GM12801 (cell line): ENCODE data around the gene KLHL10.

Experiments
- TF ChIP-seq, protein P1 (sequence below): IDR thresholded peaks from one replicate; pipeline ENCODE4 v1.5.1; 2011; ENCODE audit warnings: control low read depth; ENCODE audit not compliant: insufficient read length; ENCODE audit errors: extremely low read depth

The KLHL10 gene

DNA sequence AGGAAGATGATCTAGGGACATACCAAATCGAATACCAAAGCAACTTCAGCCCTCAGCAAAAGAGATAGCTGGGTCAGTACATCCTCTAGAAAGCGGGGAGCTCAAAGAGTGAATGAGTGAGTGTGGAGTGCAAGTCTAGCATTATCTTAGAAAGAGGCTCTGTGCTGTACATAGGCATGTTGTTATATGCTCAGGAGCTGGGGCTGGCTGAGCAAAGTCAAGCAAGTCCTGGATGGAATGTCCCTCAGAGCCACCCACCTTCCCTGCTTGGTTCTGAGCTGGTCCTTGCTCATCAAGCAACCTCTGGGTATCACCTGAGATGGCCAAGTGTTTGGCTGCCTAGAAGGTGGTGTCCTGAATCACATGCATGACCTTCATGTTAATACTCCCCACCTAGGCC lies 32.5 kb downstream of the KLHL10 start:
- TF ChIP-seq, protein P1, sequence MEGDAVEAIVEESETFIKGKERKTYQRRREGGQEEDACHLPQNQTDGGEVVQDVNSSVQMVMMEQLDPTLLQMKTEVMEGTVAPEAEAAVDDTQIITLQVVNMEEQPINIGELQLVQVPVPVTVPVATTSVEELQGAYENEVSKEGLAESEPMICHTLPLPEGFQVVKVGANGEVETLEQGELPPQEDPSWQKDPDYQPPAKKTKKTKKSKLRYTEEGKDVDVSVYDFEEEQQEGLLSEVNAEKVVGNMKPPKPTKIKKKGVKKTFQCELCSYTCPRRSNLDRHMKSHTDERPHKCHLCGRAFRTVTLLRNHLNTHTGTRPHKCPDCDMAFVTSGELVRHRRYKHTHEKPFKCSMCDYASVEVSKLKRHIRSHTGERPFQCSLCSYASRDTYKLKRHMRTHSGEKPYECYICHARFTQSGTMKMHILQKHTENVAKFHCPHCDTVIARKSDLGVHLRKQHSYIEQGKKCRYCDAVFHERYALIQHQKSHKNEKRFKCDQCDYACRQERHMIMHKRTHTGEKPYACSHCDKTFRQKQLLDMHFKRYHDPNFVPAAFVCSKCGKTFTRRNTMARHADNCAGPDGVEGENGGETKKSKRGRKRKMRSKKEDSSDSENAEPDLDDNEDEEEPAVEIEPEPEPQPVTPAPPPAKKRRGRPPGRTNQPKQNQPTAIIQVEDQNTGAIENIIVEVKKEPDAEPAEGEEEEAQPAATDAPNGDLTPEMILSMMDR, result no peak

DNA sequence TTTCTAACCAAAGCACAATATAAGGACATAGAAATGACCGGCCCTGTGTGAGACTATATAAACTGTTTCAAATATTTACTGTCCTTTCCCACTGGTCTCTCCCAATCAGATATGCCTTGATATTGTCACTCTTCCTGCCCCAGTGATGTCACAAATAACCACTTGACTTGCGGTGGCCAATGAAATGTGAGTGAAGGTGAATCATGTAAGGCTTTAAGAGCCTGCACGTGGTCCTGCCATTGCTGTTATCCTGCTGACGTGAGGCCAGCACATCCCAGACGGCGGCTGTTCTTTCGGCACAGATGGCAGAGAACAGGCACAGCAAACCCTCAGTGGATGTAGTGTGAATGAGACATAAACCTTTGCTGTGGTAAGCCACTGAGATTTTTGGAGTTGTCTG lies 33.0 kb downstream of the KLHL10 start:
- TF ChIP-seq, protein P1, result no peak

DNA sequence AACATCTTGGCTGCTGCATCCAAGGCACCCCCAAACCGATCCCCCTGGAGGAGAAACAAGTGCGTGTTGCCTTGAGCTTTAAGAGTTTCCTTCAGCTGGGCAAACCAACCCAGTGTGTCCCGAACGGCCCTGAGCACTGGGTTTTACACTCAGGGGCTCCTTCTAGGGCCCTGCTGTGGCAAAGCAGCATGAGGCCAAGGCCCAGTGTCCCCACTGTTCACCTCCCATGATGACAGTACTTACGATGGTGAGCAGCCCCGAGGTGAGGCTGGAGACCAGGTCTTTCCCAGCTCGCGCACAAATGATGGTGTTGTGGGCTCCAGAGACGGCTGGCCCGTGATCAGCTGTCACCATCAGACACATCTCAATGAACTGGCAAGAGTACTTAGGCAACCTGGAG lies 34.2 kb downstream of the KLHL10 start:
- TF ChIP-seq, protein P1, result no peak

DNA sequence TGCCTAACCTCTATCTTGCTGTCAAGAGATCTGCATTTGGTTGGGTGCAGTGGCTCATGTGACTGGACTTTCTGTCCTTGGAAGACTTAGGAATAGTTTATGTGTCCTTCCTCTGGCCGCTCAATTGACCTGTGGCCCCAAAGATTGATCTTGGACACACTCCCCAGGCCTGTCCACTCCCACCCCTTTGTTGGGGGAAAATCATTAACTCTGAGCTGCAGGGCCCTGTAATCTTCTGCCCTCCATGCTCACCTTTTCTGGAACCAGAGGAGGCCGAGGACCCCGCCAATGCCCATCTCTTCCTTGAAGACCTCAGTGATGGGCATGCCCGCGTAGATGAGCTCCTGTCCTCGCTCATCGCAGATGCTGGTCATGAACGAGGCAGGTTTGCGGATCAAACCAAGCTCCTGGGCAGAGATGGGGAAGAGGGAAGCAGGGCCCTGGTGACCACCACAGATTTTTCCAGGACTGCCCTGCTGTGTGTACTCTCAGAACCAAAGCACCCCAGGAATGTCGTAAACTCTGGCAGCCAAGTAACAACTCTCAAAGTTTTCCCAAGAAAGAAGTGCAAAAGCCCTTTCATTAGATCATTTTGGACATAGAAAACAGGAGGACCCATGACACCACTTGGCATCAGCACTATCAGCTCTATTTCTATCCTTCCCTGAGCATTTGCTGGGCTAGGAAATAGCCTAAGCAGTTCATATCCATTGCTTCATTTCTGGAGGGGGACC lies 36.1 kb downstream of the KLHL10 start:
- TF ChIP-seq, protein P1, result no peak

DNA sequence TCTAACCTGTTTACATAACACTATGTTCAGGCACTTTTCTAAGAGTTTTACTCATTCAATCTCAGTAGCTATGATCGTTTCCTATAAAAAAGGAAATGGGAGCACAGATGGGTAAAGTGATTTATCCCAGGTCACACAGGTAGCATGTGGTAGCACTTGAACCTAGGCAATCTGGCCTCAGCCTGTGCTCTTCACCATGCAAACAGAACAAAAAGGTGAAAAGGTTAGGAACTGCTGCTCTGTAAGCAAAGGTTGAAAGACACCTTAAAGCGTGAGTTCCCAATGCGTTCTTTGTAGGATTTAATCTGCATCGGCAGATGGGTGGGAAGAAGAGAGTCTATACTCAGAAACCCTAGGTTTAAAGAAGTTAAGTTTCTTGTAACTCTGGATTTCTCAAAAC lies 42.5 kb downstream of the KLHL10 start:
- TF ChIP-seq, protein P1, result no peak

DNA sequence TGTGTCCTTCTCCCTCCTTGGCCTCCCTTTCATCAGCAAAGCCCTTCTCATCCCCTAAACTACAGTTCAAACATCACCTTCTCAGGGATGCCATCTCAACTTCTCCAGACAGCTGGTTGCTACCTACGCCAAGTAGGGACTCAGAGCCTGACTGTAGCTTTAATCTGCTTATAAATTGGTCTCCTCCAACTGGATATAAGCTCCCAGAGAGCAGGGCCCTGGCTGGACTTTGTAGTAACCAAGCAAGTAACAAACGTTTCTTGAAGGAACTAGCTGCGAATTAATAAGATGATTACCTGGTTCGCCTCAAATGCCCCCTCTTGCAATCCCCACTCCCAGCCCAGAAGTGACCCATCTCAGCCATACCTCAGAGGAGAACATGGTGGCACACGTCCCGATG lies 45.1 kb downstream of the KLHL10 start:
- TF ChIP-seq, protein P1, result no peak

DNA sequence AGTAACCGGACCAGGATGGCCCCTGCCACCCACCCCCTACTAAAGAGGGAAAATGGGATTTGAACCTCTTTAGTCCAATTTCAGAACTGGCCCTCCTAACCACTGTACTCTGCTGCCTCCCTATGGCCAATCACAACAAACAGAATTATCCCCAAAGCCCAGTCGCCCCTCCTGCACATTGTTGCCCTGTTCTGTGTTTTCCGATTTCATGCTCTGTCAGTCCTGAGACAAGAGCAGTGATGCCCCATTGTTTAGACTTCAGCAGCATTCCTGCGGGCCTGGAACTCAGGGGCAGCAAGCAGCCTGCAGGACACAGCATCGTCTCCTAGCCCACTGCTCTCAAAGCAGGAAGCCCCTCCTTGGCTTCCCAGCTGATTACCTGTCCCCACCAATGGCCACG lies 48.1 kb downstream of the KLHL10 start:
- TF ChIP-seq, protein P1, result no peak
